Colonic mucosa (tissue), 4 donors: ENCODE data around the gene TTC38. TPM values are rescaled to one million over a fixed set of nuclear protein-coding genes. Genes with fewer than 3 reads are reported as not detected.

Source experiments
- DNase-seq: peaks from one replicate; pipeline ENCODE4 v3.0.0-alpha.2; 2020
- H3K27ac ChIP-seq: fragments of 200-600 bp; one replicate; pipeline ENCODE4 v1.8.0; 2021
- H3K27me3 ChIP-seq: fragments of 200-600 bp; one replicate; pipeline ENCODE4 v1.8.0; 2021
- H3K36me3 ChIP-seq: fragments of 200-600 bp; one replicate; pipeline ENCODE4 v1.8.0; 2021
- H3K4me1 ChIP-seq: fragments of 200-600 bp; one replicate; pipeline ENCODE4 v1.8.0; 2021; ENCODE audit warnings: mild to moderate bottlenecking
- H3K4me3 ChIP-seq: fragments of 200-600 bp; one replicate; pipeline ENCODE4 v1.8.0; 2021
- H3K9ac ChIP-seq, 2 donors: one replicate each; pipeline ENCODE4 v1.7.0; 2013; ENCODE audit warnings: control low read depth in 2 of 2, low read depth in 2 of 2, low read length in 2 of 2
- H3K9me3 ChIP-seq: fragments of 200-600 bp; one replicate; pipeline ENCODE4 v1.8.0; 2021
- CTCF ChIP-seq: fragments of 200-600 bp; IDR thresholded peaks from one replicate; pipeline ENCODE4 v1.8.0; 2022; ENCODE audit warnings: antibody characterized with exemption, mild to moderate bottlenecking
- intact Hi-C: fragments of 100-400 bp; cut with DNase I; formaldehyde crosslinking; loops from one replicate; pipeline ENCODE4 v1.14.1; 2022
- total RNA-seq, 2 donors: library from RNA; stranded (reverse); fragmentation: NEBNext Ultra II Directional in 1 of 2; extraction: Animal tissue kit (Norgen Biotek cat#: 25700) in 1 of 2; gene quantifications; one replicate each; pipeline ENCODE4 v1.2.1, GENCODE V29; 2021
- donor health status: healthy.
- donor health status: DM: no; HTN: no; CAD: no.
- donor health status: DM: no; HTN: no; CAD: no.

Gene TTC38
- total RNA-seq, 2 donors from 2014 or later: 124 to 149 TPM

- Histone ChIP-seq H3K36me3 (no peaks in the 10 kb centered on the region), H3K27ac (no peak overlapping the region), H3K27me3 (no peaks in the 10 kb centered on the region), H3K4me1 (peaks cover 4% of the 10 kb centered on the region), H3K4me3 (peak overlapping the region; percentile 92), H3K9me3 (no peaks in the 10 kb centered on the region), H3K9ac (peak overlapping the region; percentile 91 to 93)
- intact Hi-C loops: loop anchor here (10.0 kb wide), 1 partner anchor 106 kb away; no protein-coding TSS in a partner anchor
- TF ChIP-seq CTCF: no peak
- no peak for DNase-seq
Observed at GRCh38 chr22:46251266-46251665, 16.5 kb upstream of the TTC38 start.

GRCh38 chr22:46251816-46252380 is 15.9 kb upstream of the TTC38 start:
- no peak overlapping the region for H3K27ac ChIP-seq
- no peak for DNase-seq
- H3K9ac ChIP-seq: no peak overlapping the region
- no peaks in the 10 kb centered on the region for H3K36me3 ChIP-seq
- TF ChIP-seq CTCF: no peak
- no peaks in the 10 kb centered on the region for H3K9me3 ChIP-seq
- no peaks in the 10 kb centered on the region for H3K27me3 ChIP-seq
- H3K4me3 ChIP-seq: no peak overlapping the region
- intact Hi-C loops: loop anchor here (10.0 kb wide), 1 partner anchor 107 kb away; no protein-coding TSS in a partner anchor
- H3K4me1 ChIP-seq: peaks cover 4% of the 10 kb centered on the region

- Histone ChIP-seq H3K27me3 (no peaks in the 10 kb centered on the region), H3K27ac (no peak overlapping the region), H3K9me3 (no peaks in the 10 kb centered on the region), H3K36me3 (no peaks in the 10 kb centered on the region), H3K4me3 (no peak overlapping the region), H3K4me1 (no peaks in the 10 kb centered on the region), H3K9ac (no peak overlapping the region)
- intact Hi-C loops: loop anchor here (10.0 kb wide), 1 partner anchor 112 kb away; no protein-coding TSS in a partner anchor
- DNase-seq: no peak
- no peak for TF ChIP-seq CTCF
Observed at GRCh38 chr22:46256358-46256958, 11.3 kb upstream of the TTC38 start.

- H3K4me3 ChIP-seq: no peak overlapping the region
- no peaks in the 10 kb centered on the region for H3K36me3 ChIP-seq
- H3K27me3 ChIP-seq: no peaks in the 10 kb centered on the region
- peaks cover 4% of the 10 kb centered on the region for H3K4me1 ChIP-seq
- H3K27ac ChIP-seq: no peak overlapping the region
- no peak overlapping the region for H3K9ac ChIP-seq
- intact Hi-C loops: loop anchor here (10.0 kb wide), 1 partner anchor 115 kb away; no protein-coding TSS in a partner anchor
- H3K9me3 ChIP-seq: no peaks in the 10 kb centered on the region
- no peak for TF ChIP-seq CTCF
- no peak for DNase-seq
Observed at GRCh38 chr22:46259374-46259773, 8.4 kb upstream of the TTC38 start.

- intact Hi-C loops: no loop called here
Observed at GRCh38 chr22:46260038-46260437, 7.8 kb upstream of the TTC38 start.

More at GRCh38 chr22:46260038-46260437, 7.8 kb upstream of the TTC38 start:
- Histone ChIP-seq H3K27ac (no peak overlapping the region), H3K9me3 (no peaks in the 10 kb centered on the region), H3K36me3 (no peaks in the 10 kb centered on the region), H3K27me3 (no peaks in the 10 kb centered on the region), H3K9ac (no peak overlapping the region), H3K4me3 (no peak overlapping the region), H3K4me1 (peaks cover 4% of the 10 kb centered on the region)
- TF ChIP-seq CTCF: no peak
- DNase-seq: no peak
